Endodermal cell (in vitro differentiated cells): Measurements from ENCODE around the gene EP400. TPM values are rescaled to one million over a fixed set of nuclear protein-coding genes. Genes with fewer than 3 reads are reported as not detected.

ENCODE experiments used
- DNase-seq: peaks from one replicate; pipeline ENCODE4 v3.0.0-alpha.2; 2017
- H3K27ac ChIP-seq: 2 replicates; pipeline ENCODE4 v1.5.1; 2013; ENCODE audit warnings: mild to moderate bottlenecking, low read depth, low read length, moderate library complexity
- H3K27me3 ChIP-seq: 2 replicates; pipeline ENCODE4 v1.6.1; 2013; ENCODE audit warnings: mild to moderate bottlenecking, low read length, moderate library complexity; ENCODE audit not compliant: insufficient read depth, control insufficient read depth, poor library complexity, severe bottlenecking
- H3K36me3 ChIP-seq: 2 replicates; pipeline ENCODE4 v1.7.0; 2013; ENCODE audit warnings: mild to moderate bottlenecking, low read length, moderate library complexity; ENCODE audit not compliant: control insufficient read depth, insufficient read depth
- H3K4me1 ChIP-seq: one replicate; pipeline ENCODE4 v1.7.0; 2013; ENCODE audit warnings: low read length; ENCODE audit not compliant: control insufficient read depth, insufficient read depth
- H3K4me3 ChIP-seq: 2 replicates; pipeline ENCODE4 v1.5.1; 2013; ENCODE audit warnings: mild to moderate bottlenecking, low read length, moderate library complexity
- H3K9ac ChIP-seq: 2 replicates; pipeline ENCODE4 v1.6.1; 2013; ENCODE audit warnings: mild to moderate bottlenecking, low read length, moderate library complexity; ENCODE audit not compliant: poor library complexity, severe bottlenecking; ENCODE audit errors: extremely low read depth
- H3K9me3 ChIP-seq: 2 replicates; pipeline ENCODE4 v1.6.1; 2013; ENCODE audit warnings: mild to moderate bottlenecking, low read length, moderate library complexity; ENCODE audit not compliant: control insufficient read depth
- H3K27ac Mint-ChIP-seq: 2 replicates; pipeline ENCODE4 v1.8.0; 2020; ENCODE audit warnings: mixed read lengths
- H3K27me3 Mint-ChIP-seq: 2 replicates; pipeline ENCODE4 v1.8.0; 2021; ENCODE audit warnings: mild to moderate bottlenecking, mixed read lengths; ENCODE audit not compliant: insufficient read depth
- H3K36me3 Mint-ChIP-seq: 2 replicates; pipeline ENCODE4 v1.8.0; 2020; ENCODE audit warnings: low read depth, mixed read lengths
- H3K4me1 Mint-ChIP-seq: 2 replicates; pipeline ENCODE4 v1.8.0; 2020; ENCODE audit warnings: mixed read lengths
- H3K4me3 Mint-ChIP-seq: 2 replicates; pipeline ENCODE4 v1.8.0; 2020; ENCODE audit warnings: mild to moderate bottlenecking, moderate library complexity, mixed read lengths
- H3K9me3 Mint-ChIP-seq: 2 replicates; pipeline ENCODE4 v1.8.0; 2020; ENCODE audit warnings: mild to moderate bottlenecking, mixed read lengths
- CTCF ChIP-seq: fragments of 200-600 bp; sonication (generic); conservative IDR thresholded peaks from 2 replicates; pipeline ENCODE4 v1.5.0; 2021; ENCODE audit warnings: antibody characterized with exemption, mild to moderate bottlenecking
- WGBS, 2 experiments: methylation state at CpG; one replicate each; pipeline versions ENCODE4 v1.1.5 to v1.1.7; 2013; ENCODE audit warnings: missing lambda C conversion rate in 2 of 2, mixed read lengths in 1 of 2; ENCODE audit not compliant: insufficient coverage in 1 of 2, insufficient read length in 1 of 2; 5-methylcytosine and 5-hydroxymethylcytosine counted together
- total RNA-seq, 2 donors: library from RNA; stranded (reverse); fragmentation: NEBNext Ultra II Directional in 1 of 2; extraction: Animal tissue kit (Norgen Biotek cat#: 25700) in 1 of 2; gene quantifications; 2 replicates in 1 of 2; 3 replicates in 1 of 2; pipeline ENCODE4 v1.2.1, GENCODE V29; 2021

EP400 gene
- total RNA-seq, 2 donors from 2014 or later: 64.7 to 78.3 TPM

GRCh38 chr12:131934535-131934934 is 15.2 kb upstream of the EP400 start:
- no peak overlapping the region for H3K27ac ChIP-seq
- Mint-ChIP-seq H3K4me1 (peaks cover 3% of the 10 kb centered on the region), H3K36me3 (peaks cover 70% of the 10 kb centered on the region), H3K27ac (no peak overlapping the region), H3K9me3 (no peaks in the 10 kb centered on the region), H3K4me3 (no peak overlapping the region), H3K27me3 (no peaks in the 10 kb centered on the region)
- peaks cover 69% of the 10 kb centered on the region for H3K36me3 ChIP-seq
- WGBS, 2 experiments: 94 to 98% methylated on average over 11 of the region's 11 CpGs
- no peaks in the 10 kb centered on the region for H3K9me3 ChIP-seq
- H3K9ac ChIP-seq: no peak overlapping the region
- no peak for TF ChIP-seq CTCF
- H3K4me1 ChIP-seq: no peaks in the 10 kb centered on the region
- no peak for DNase-seq
- no peaks in the 10 kb centered on the region for H3K27me3 ChIP-seq
- H3K4me3 ChIP-seq: no peak overlapping the region

- no peak for TF ChIP-seq CTCF
- DNase-seq: no peak
- Histone ChIP-seq H3K4me3 (no peak overlapping the region), H3K27ac (no peak overlapping the region), H3K4me1 (no peaks in the 10 kb centered on the region), H3K9me3 (no peaks in the 10 kb centered on the region), H3K27me3 (no peaks in the 10 kb centered on the region), H3K36me3 (peaks cover 63% of the 10 kb centered on the region), H3K9ac (no peak overlapping the region)
- H3K36me3 Mint-ChIP-seq: peaks cover 81% of the 10 kb centered on the region
- H3K4me3 Mint-ChIP-seq: no peak overlapping the region
- H3K9me3 Mint-ChIP-seq: no peaks in the 10 kb centered on the region
- no peak overlapping the region for H3K27ac Mint-ChIP-seq
- no peaks in the 10 kb centered on the region for H3K4me1 Mint-ChIP-seq
- H3K27me3 Mint-ChIP-seq: no peaks in the 10 kb centered on the region
- 79 to 83% methylated on average over 6 to 7 of the region's 7 CpGs for WGBS, 2 experiments
Observed at GRCh38 chr12:131938082-131938481, 11.7 kb upstream of the EP400 start.

- Mint-ChIP-seq H3K27ac (no peak overlapping the region), H3K36me3 (peaks cover 81% of the 10 kb centered on the region), H3K9me3 (no peaks in the 10 kb centered on the region), H3K27me3 (no peaks in the 10 kb centered on the region), H3K4me1 (no peaks in the 10 kb centered on the region), H3K4me3 (no peak overlapping the region)
- TF ChIP-seq CTCF: no peak
- H3K4me1 ChIP-seq: no peaks in the 10 kb centered on the region
- no peak overlapping the region for H3K9ac ChIP-seq
- no peaks in the 10 kb centered on the region for H3K27me3 ChIP-seq
- no peaks in the 10 kb centered on the region for H3K9me3 ChIP-seq
- H3K36me3 ChIP-seq: peaks cover 54% of the 10 kb centered on the region
- H3K27ac ChIP-seq: no peak overlapping the region
- no peak for DNase-seq
- no peak overlapping the region for H3K4me3 ChIP-seq
- 94% methylated on average over 12 to 16 of the region's 16 CpGs for WGBS, 2 experiments
Observed at GRCh38 chr12:131939007-131939406, 10.7 kb upstream of the EP400 start.
